Panc1 (cell line): Measurements from ENCODE around the gene SYCN. TPM values are rescaled to one million over a fixed set of nuclear protein-coding genes. Genes with fewer than 3 reads are reported as not detected.

Experiments
- ATAC-seq: fragments of 200-7000 bp; cut with Tn5 transposase; 2 replicates; pipeline ENCODE4 v1.9.1; 2020; ENCODE audit warnings: mild to moderate bottlenecking, moderate library complexity
- BruUV-seq: library from RNA; stranded (reverse); fragments of 400-500 nt; replicated peaks from 2 replicates; lab custom pipeline; 2021; lab: Mats Ljungman, UMichigan
- CTCF ChIA-PET: fragments of 300-600 bp; sonication (Branson Sonifier 250); formaldehyde crosslinking; loops from one replicate; lab custom pipeline; 2022; ENCODE audit warnings: antibody characterized with exemption; lab: Charles Lee
- POLR2A ChIA-PET: fragments of 300-600 bp; sonication (Branson Sonifier 250); formaldehyde crosslinking; loops from one replicate; lab custom pipeline; 2022; ENCODE audit warnings: antibody characterized with exemption; lab: Charles Lee
- DNase-seq: peaks from one replicate; pipeline ENCODE4 v3.0.0-alpha.2; 2010; ENCODE audit warnings: low read depth, low spot score
- H3K27ac ChIP-seq: 2 replicates; pipeline ENCODE4 v1.5.1; 2011; ENCODE audit warnings: mild to moderate bottlenecking, low read length, inconsistent platforms
- H3K27me3 ChIP-seq: fragments of 200-500 bp; sonication (Bioruptor generic); 2 replicates; pipeline ENCODE4 v1.6.0; 2014; ENCODE audit warnings: low read length, inconsistent platforms; ENCODE audit not compliant: control insufficient read depth, insufficient read depth
- H3K36me3 ChIP-seq: fragments of 200-500 bp; sonication (Bioruptor generic); 2 replicates; pipeline ENCODE4 v1.5.1; 2014; ENCODE audit warnings: inconsistent platforms, mild to moderate bottlenecking, low read length, moderate library complexity; ENCODE audit not compliant: control insufficient read depth, insufficient read depth
- H3K4me1 ChIP-seq: 2 replicates; pipeline ENCODE4 v1.5.1; 2011; ENCODE audit warnings: inconsistent platforms, mild to moderate bottlenecking, low read length, moderate library complexity; ENCODE audit not compliant: control insufficient read depth, insufficient read depth
- H3K4me3 ChIP-seq, 2 experiments: 2 replicates each; pipeline ENCODE4 v1.5.1; 2011 to 2012; ENCODE audit warnings: low read depth in 2 of 2, low read length in 2 of 2, mild to moderate bottlenecking in 2 of 2, inconsistent platforms in 1 of 2, moderate library complexity in 1 of 2
- H3K9me3 ChIP-seq: fragments of 200-500 bp; sonication (Bioruptor generic); 2 replicates; pipeline ENCODE4 v1.5.1; 2014; ENCODE audit warnings: low read depth, mild to moderate bottlenecking, inconsistent platforms, low read length, moderate library complexity; ENCODE audit not compliant: control insufficient read depth, insufficient read depth
- POLR2AphosphoS5 ChIP-seq: IDR thresholded peaks from 2 replicates; pipeline ENCODE4 v1.6.1; 2012; ENCODE audit warnings: mild to moderate bottlenecking, low read depth, low read length, moderate library complexity
- SIN3A ChIP-seq: IDR thresholded peaks from 2 replicates; pipeline ENCODE4 v1.6.1; 2012; ENCODE audit warnings: low read depth, mild to moderate bottlenecking, low read length, moderate library complexity, borderline replicate concordance; ENCODE audit not compliant: insufficient read depth
- in situ Hi-C: cut with HindIII; loops from 2 replicates; pipeline ENCODE4 v1.10.0; 2016; ENCODE audit warnings: low sequenced_read_pairs, low pct_unique_long_range_greater_than_20kb
- intact Hi-C: fragments of 100-400 bp; cut with micrococcal nuclease; formaldehyde crosslinking; loops from one replicate; pipeline ENCODE4 v1.10.0; 2022; ENCODE audit not compliant: unreplicated experiment
- total RNA-seq: library from RNA; stranded (reverse); gene quantifications from one replicate; pipeline ENCODE4 v1.2.1, GENCODE V29; 2021; ENCODE audit not compliant: unreplicated experiment
- TF ChIP-seq, protein P1 (sequence below), 2 experiments: IDR thresholded peaks; 2 replicates each; pipeline ENCODE4 v1.6.1; 2011 to 2012; ENCODE audit warnings: low read depth in 2 of 2, control low read depth in 1 of 2, low read length in 1 of 2, mild to moderate bottlenecking in 1 of 2, moderate library complexity in 1 of 2; ENCODE audit not compliant: insufficient read depth in 1 of 2

The SYCN gene
- total RNA-seq, 1 experiment from 2014 or later: 0.33 TPM

DNA sequence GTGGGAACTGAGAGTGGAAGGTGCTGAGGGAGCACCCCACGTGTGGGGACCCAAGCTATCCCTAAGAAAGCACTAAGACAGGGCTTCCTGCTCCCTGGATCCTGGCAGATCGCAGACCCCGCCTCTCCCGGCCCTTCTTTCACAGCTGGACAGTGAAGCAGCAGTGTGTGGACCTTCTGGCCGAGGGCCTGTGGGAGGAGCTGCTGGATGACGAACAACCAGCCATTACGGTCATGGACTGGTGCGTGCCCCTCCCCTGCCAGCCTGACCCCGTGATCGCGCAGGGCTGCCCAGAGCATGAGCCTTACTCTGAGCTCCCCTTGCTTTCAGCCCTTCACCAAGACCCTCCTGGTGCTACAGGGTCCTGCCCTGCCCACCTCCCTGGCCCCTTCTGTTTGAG, 5.0 kb downstream of the SYCN start:
- Histone ChIP-seq H3K9me3 (no peaks in the 10 kb centered on the region), H3K27me3 (peaks cover 3% of the 10 kb centered on the region; the same call in 1 of the 2 replicates), H3K36me3 (no peaks in the 10 kb centered on the region), H3K4me3 (no peak overlapping the region), H3K27ac (no peak overlapping the region), H3K4me1 (peaks cover 13% of the 10 kb centered on the region)
- ATAC-seq (peak; percentile 19), DNase-seq (no peak)
- no peak for TF ChIP-seq SIN3A
- TF ChIP-seq, protein P1, sequence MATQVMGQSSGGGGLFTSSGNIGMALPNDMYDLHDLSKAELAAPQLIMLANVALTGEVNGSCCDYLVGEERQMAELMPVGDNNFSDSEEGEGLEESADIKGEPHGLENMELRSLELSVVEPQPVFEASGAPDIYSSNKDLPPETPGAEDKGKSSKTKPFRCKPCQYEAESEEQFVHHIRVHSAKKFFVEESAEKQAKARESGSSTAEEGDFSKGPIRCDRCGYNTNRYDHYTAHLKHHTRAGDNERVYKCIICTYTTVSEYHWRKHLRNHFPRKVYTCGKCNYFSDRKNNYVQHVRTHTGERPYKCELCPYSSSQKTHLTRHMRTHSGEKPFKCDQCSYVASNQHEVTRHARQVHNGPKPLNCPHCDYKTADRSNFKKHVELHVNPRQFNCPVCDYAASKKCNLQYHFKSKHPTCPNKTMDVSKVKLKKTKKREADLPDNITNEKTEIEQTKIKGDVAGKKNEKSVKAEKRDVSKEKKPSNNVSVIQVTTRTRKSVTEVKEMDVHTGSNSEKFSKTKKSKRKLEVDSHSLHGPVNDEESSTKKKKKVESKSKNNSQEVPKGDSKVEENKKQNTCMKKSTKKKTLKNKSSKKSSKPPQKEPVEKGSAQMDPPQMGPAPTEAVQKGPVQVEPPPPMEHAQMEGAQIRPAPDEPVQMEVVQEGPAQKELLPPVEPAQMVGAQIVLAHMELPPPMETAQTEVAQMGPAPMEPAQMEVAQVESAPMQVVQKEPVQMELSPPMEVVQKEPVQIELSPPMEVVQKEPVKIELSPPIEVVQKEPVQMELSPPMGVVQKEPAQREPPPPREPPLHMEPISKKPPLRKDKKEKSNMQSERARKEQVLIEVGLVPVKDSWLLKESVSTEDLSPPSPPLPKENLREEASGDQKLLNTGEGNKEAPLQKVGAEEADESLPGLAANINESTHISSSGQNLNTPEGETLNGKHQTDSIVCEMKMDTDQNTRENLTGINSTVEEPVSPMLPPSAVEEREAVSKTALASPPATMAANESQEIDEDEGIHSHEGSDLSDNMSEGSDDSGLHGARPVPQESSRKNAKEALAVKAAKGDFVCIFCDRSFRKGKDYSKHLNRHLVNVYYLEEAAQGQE (IDR thresholded peaks at IDR 0.05; ENCODE audit: insufficient read depth in 1 of 2, low read depth in 2 of 2, low read length in 1 of 2): no peak
- no peak for TF ChIP-seq POLR2AphosphoS5
- BruUV-seq: no TSS peak
- intact Hi-C loops (no loop called here), in situ Hi-C loops (no loop called here)
- POLR2A ChIA-PET: interaction anchor here (0.6 to 1.0 kb wide), 5 partner anchors 11 to 151 kb away, joined by 3 to 7 read pairs (median 6); no protein-coding TSS in a partner anchor
- CTCF ChIA-PET: interaction anchor here (0.5 to 1.4 kb wide), 13 partner anchors 8 to 1139 kb away, joined by 3 to 15 read pairs (median 3); no protein-coding TSS in a partner anchor

DNA sequence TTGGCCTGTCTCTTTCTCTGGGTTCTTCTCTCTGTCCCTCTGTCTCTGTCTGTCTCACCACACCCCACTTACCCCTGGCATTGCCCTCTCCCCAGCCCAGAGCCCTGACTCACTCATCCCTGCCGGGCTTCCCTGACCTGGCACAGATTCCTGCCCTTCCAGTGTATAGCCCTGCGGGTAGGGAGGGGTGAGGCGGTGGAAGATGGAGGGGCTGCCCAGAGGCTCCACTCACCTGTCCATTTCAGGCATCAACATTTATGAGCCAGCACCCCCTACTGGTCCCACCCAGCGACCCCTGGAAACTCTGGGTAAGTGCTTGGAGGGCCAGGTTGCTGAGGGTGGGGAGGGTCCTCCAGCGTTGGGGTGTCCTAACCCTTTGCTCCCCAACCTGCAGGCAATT, 6.3 kb downstream of the SYCN start:
- intact Hi-C loops (no loop called here), in situ Hi-C loops (no loop called here)
- ChIA-PET POLR2A (no interaction called here), CTCF (interaction anchor here (0.6 to 1.4 kb wide), 6 partner anchors 9 to 128 kb away, joined by 3 to 10 read pairs (median 5); no protein-coding TSS in a partner anchor)
- TF ChIP-seq, protein P1 (IDR thresholded peaks at IDR 0.05; ENCODE audit: insufficient read depth in 1 of 2, low read depth in 2 of 2, low read length in 1 of 2): no peak
- Histone ChIP-seq H3K27ac (no peak overlapping the region), H3K9me3 (no peaks in the 10 kb centered on the region), H3K27me3 (no peaks in the 10 kb centered on the region; the same call in 1 of the 2 replicates), H3K4me1 (peaks cover 17% of the 10 kb centered on the region), H3K36me3 (no peaks in the 10 kb centered on the region), H3K4me3 (no peak overlapping the region)
- no peak for ATAC-seq
- DNase-seq: no peak
- BruUV-seq: no TSS peak
